Stomach (tissue), 9 donors: ENCODE measurements around the gene DLGAP1. TPM values are rescaled to one million over a fixed set of nuclear protein-coding genes. Genes with fewer than 3 reads are reported as not detected.

Source experiments
- DNase-seq, 2 donors: peaks; one replicate each; pipeline versions ENCODE4 v3.0.0 to v3.0.0-alpha.2; 2013 to 2019
- H3K27ac ChIP-seq, 5 donors: fragments of 200-600 bp in 4 of 5; sonication (generic) in 4 of 5; one replicate each; pipeline ENCODE4 v1.5.1; 2013 to 2019; ENCODE audit warnings: mild to moderate bottlenecking in 1 of 5, moderate library complexity in 1 of 5
- H3K27me3 ChIP-seq, 3 donors: fragments of 200-600 bp; sonication (generic); one replicate each; pipeline ENCODE4 v1.5.1; 2017 to 2019; ENCODE audit warnings: mixed run types in 1 of 3
- H3K36me3 ChIP-seq, 4 donors: fragments of 200-600 bp; sonication (generic); 1 replicate in 3 of 4; 2 replicates in 1 of 4; pipeline ENCODE4 v1.5.1; 2016 to 2019
- H3K4me1 ChIP-seq, 4 donors: fragments of 200-600 bp; sonication (generic); one replicate each; pipeline ENCODE4 v1.5.1; 2016 to 2019
- H3K4me3 ChIP-seq, 4 donors: fragments of 200-600 bp; sonication (generic) in 3 of 4; one replicate each; pipeline ENCODE4 v1.5.1; 2016 to 2019; ENCODE audit warnings: mild to moderate bottlenecking in 1 of 4
- H3K9me3 ChIP-seq, 4 donors: fragments of 200-600 bp; sonication (generic); one replicate each; pipeline ENCODE4 v1.5.1; 2016 to 2019
- CTCF ChIP-seq, 7 experiments: fragments of 450-650 bp in 4 of 7; fragments of 200-600 bp in 3 of 7; sonication (generic) in 3 of 7; IDR thresholded peaks; one replicate each; pipeline ENCODE4 v1.5.1; 2016 to 2019; ENCODE audit warnings: antibody characterized with exemption in 7 of 7, control low read depth in 2 of 7, mild to moderate bottlenecking in 1 of 7
- EP300 ChIP-seq: sonication (generic); formaldehyde crosslinking; IDR thresholded peaks from one replicate; pipeline ENCODE4 v1.6.1; 2017; ENCODE audit warnings: antibody characterized with exemption
- POLR2A ChIP-seq, 4 donors: fragments of 450-650 bp; IDR thresholded peaks; one replicate each; pipeline ENCODE4 v1.6.1; 2016; ENCODE audit warnings: antibody characterized with exemption in 4 of 4, control low read depth in 2 of 4, mild to moderate bottlenecking in 1 of 4, moderate library complexity in 1 of 4
- POLR2AphosphoS5 ChIP-seq, 3 donors: sonication (generic); formaldehyde crosslinking; IDR thresholded peaks; one replicate each; pipeline ENCODE4 v1.6.1; 2016; ENCODE audit warnings: antibody characterized with exemption in 3 of 3
- WGBS, 5 donors: extraction: QIAGEN DNeasy Blood & Tissue Kit in 3 of 5; methylation state at CpG; one replicate each; pipeline versions ENCODE4 v1.1.5 to v1.1.7; 2013 to 2018; 5-methylcytosine and 5-hydroxymethylcytosine counted together
- intact Hi-C: fragments of 100-400 bp; cut with DNase I; formaldehyde crosslinking; loops from one replicate; pipeline ENCODE4 v1.15.1; 2023; ENCODE audit warnings: low total_unique reads
- polyA plus RNA-seq, 3 donors: library from polyadenylated mRNA; stranded (reverse); fragments of 200-250 nt; gene quantifications; one replicate each; pipeline ENCODE4 v1.2.3, GENCODE V29; 2013
- total RNA-seq, 5 donors: library from RNA; depleted of rRNA; stranded (reverse); fragments of >200 nt; gene quantifications; one replicate each; pipeline versions ENCODE4 v1.1.0 to v1.2.3, GENCODE V29; 2014 to 2016
- donor health status: healthy with polysubstance abuse.
- donor health status: Bipolar disorder and iron deficiency.
- donor health status: healthy.

The DLGAP1 gene
- total and polyA plus RNA-seq, 8 donors = 0.06 to 7.0 (median 1.3) TPM; not detected in 1

DNA sequence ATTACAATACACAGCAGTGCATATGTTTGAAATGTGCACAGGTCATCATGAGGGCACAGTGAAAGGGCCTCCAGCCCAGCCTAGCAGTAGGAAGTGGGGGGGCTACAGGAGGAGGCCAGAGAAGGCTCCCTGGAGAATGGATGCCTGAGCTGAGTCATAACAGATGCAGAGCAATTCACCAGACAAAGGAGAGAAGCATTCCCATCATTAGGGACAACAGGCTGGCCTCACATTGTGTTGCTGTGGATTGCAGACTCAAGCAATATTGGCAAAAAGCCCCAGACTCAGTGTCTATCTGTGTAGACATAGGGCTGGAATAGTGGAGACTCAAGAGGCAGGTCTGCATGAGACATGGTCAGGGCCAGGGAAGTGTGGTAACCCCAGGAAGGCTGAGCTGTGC, 329.9 kb downstream of the DLGAP1 start:
- TF ChIP-seq CTCF (IDR thresholded peaks at IDR 0.05) = no peak
- TF ChIP-seq EP300 = no peak
- TF ChIP-seq POLR2A (IDR thresholded peaks at IDR 0.05) = no peak
- no peak for TF ChIP-seq POLR2AphosphoS5 (IDR thresholded peaks at IDR 0.05)
- intact Hi-C loops = no loop called here

GRCh38 chr18:4119813-4120212, 335.3 kb downstream of the DLGAP1 start:
- Histone ChIP-seq H3K4me3 (no peak overlapping the region), H3K9me3 (no peaks in the 10 kb centered on the region), H3K27me3 (no peaks in the 10 kb centered on the region), H3K4me1 (no peaks in the 10 kb centered on the region), H3K36me3 (no peaks in the 10 kb centered on the region), H3K27ac (no peak overlapping the region)
- 81 to 88% (median 83%) methylated on average over 1 of the region's 1 CpG for WGBS, 5 donors
- TF ChIP-seq EP300 (no peak), POLR2AphosphoS5 (IDR thresholded peaks at IDR 0.05) (no peak), CTCF (IDR thresholded peaks at IDR 0.05) (no peak)
- DNase-seq = no peak
- intact Hi-C loops = no loop called here

More for the DNA sequence above, 329.9 kb downstream of the DLGAP1 start:
- Histone ChIP-seq H3K36me3 (no peaks in the 10 kb centered on the region), H3K27ac (no peak overlapping the region), H3K4me1 (peaks cover 0 to 9% (median 0%) of the 10 kb centered on the region in 4 donors), H3K9me3 (no peaks in the 10 kb centered on the region), H3K27me3 (no peaks in the 10 kb centered on the region), H3K4me3 (no peak overlapping the region)
- peak in 1 of 2 donors; percentile 77 for DNase-seq

GRCh38 chr18:4119127-4119648, 335.9 kb downstream of the DLGAP1 start:
- no peaks in the 10 kb centered on the region for H3K36me3 ChIP-seq
- no peaks in the 10 kb centered on the region for H3K9me3 ChIP-seq
- DNase-seq = no peak
- no peaks in the 10 kb centered on the region for H3K4me1 ChIP-seq
- TF ChIP-seq CTCF (IDR thresholded peaks at IDR 0.05) (no peak), POLR2AphosphoS5 (IDR thresholded peaks at IDR 0.05) (no peak), POLR2A (IDR thresholded peaks at IDR 0.05) (no peak), EP300 (no peak)
- no peaks in the 10 kb centered on the region for H3K27me3 ChIP-seq
- H3K4me3 ChIP-seq = no peak overlapping the region
- intact Hi-C loops = no loop called here
- 71 to 81% (median 74%) methylated on average over 7 of the region's 7 CpGs for WGBS, 5 donors
- H3K27ac ChIP-seq = no peak overlapping the region

GRCh38 chr18:4108016-4108415, 347.1 kb downstream of the DLGAP1 start:
- no peaks in the 10 kb centered on the region for H3K36me3 ChIP-seq
- peaks cover 0 to 7% (median 0%) of the 10 kb centered on the region in 4 donors for H3K4me1 ChIP-seq
- 26 to 74% (median 55%) methylated on average over 1 of the region's 1 CpG for WGBS, 5 donors
- no peak overlapping the region for H3K27ac ChIP-seq
- TF ChIP-seq CTCF (IDR thresholded peaks at IDR 0.05) = no peak
- no peak for TF ChIP-seq POLR2A (IDR thresholded peaks at IDR 0.05)
- no peak for TF ChIP-seq POLR2AphosphoS5 (IDR thresholded peaks at IDR 0.05)
- TF ChIP-seq EP300 = no peak
- no peaks in the 10 kb centered on the region for H3K27me3 ChIP-seq
- no peaks in the 10 kb centered on the region for H3K9me3 ChIP-seq
- H3K4me3 ChIP-seq = no peak overlapping the region
- intact Hi-C loops = loop anchor here (5.0 kb wide), 1 partner anchor 949 kb away; no protein-coding TSS in a partner anchor
- DNase-seq = no peak
